Left ventricle myocardium inferior (tissue), 1 donor: ENCODE data around the gene TANGO2. TPM values are rescaled to one million over a fixed set of nuclear protein-coding genes. Genes with fewer than 3 reads are reported as not detected.

ENCODE experiments used
- DNase-seq: peaks from one replicate; pipeline ENCODE4 v3.0.0-alpha.2; 2020
- H3K27ac ChIP-seq: fragments of 200-600 bp; replicated peaks from 2 replicates; pipeline ENCODE4 v1.8.0; 2021
- H3K27me3 ChIP-seq: fragments of 200-600 bp; 2 replicates; pipeline ENCODE4 v1.8.0; 2021; ENCODE audit warnings: low read depth
- H3K36me3 ChIP-seq: fragments of 200-600 bp; 2 replicates; pipeline ENCODE4 v1.8.0; 2021
- H3K4me1 ChIP-seq: fragments of 200-600 bp; 2 replicates; pipeline ENCODE4 v1.8.0; 2021
- H3K4me3 ChIP-seq: fragments of 200-600 bp; 2 replicates; pipeline ENCODE4 v1.8.0; 2021; ENCODE audit warnings: mild to moderate bottlenecking, moderate library complexity
- H3K9me3 ChIP-seq: fragments of 200-600 bp; replicated peaks from 2 replicates; pipeline ENCODE4 v1.8.0; 2021
- CTCF ChIP-seq: fragments of 200-600 bp; IDR thresholded peaks from 2 replicates; pipeline ENCODE4 v1.8.0; 2021; ENCODE audit warnings: antibody characterized with exemption, mild to moderate bottlenecking, borderline replicate concordance
- intact Hi-C: fragments of 100-400 bp; cut with micrococcal nuclease; formaldehyde crosslinking; loops from one replicate; pipeline ENCODE4 v1.11.0; 2022
- total RNA-seq: library from RNA; stranded (reverse); fragmentation: NEBNext Ultra II Directional; extraction: Animal tissue kit (Norgen Biotek cat#: 25700); gene quantifications from one replicate; pipeline ENCODE4 v1.2.1, GENCODE V29; 2021
- donor health status: DM: no; HTN: yes; CAD: no; lungs with severe emphysema.

Gene TANGO2
- total RNA-seq, 1 donor from 2014 or later: 71.7 TPM

- Histone ChIP-seq H3K9me3 (no peaks in the 10 kb centered on the region), H3K27me3 (no peaks in the 10 kb centered on the region), H3K4me1 (peaks cover 97% of the 10 kb centered on the region), H3K36me3 (peaks cover 8% of the 10 kb centered on the region), H3K4me3 (no peak overlapping the region), H3K27ac (peak overlapping the region; percentile 99)
- TF ChIP-seq CTCF: no peak
- intact Hi-C loops: no loop called here
- DNase-seq: no peak
Measured at GRCh38 chr22:20026996-20027601, 6.2 kb downstream of the TANGO2 start.

DNA sequence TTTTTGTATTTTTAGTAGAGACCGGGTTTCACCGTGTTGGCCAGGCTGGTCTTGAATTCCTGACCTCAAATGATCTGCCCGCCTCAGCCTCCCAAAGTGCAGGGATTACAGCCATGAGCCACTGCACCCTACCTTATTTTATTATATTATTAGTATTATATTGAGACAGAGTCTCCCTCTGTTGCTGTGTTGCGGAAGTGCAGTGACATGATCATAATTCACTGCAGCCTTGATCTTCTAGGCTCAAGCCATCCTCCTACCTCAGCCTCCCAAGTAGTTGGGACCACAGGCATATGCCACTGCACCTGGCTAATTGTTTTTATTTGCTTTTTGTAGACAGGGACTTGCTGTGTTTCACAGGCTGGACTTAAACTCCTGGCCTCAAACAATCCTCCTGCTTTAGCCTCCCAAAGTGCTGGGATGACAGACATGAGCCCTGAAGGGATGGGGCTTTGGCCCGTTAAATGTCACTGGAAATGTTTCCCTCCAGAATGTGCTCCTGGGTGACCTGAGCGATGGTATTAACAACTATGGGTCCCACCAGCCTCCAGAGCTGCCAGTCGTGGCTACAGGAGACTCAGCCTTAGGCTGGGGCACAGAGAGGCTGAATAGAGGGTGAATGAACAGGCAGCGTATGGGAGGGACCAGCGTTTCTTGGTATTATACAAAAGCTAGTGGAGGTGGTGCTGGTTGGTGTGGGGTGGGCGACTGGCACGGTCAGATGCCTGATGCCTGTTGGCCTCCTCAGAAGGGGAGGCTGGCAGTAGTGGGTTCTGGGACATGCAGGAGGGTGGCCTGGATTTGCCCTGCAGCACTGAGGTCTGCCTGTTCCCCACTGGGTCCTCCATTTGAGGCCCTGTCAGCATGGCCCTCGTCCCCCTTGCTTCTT, 7.3 kb downstream of the TANGO2 start:
- Histone ChIP-seq H3K4me3 (no peak overlapping the region), H3K4me1 (peaks cover 97% of the 10 kb centered on the region), H3K27me3 (no peaks in the 10 kb centered on the region), H3K36me3 (peaks cover 10% of the 10 kb centered on the region), H3K9me3 (no peaks in the 10 kb centered on the region), H3K27ac (peak overlapping the region; percentile 75)
- peak; percentile 22 for TF ChIP-seq CTCF
- intact Hi-C loops: no loop called here
- no peak for DNase-seq

DNA sequence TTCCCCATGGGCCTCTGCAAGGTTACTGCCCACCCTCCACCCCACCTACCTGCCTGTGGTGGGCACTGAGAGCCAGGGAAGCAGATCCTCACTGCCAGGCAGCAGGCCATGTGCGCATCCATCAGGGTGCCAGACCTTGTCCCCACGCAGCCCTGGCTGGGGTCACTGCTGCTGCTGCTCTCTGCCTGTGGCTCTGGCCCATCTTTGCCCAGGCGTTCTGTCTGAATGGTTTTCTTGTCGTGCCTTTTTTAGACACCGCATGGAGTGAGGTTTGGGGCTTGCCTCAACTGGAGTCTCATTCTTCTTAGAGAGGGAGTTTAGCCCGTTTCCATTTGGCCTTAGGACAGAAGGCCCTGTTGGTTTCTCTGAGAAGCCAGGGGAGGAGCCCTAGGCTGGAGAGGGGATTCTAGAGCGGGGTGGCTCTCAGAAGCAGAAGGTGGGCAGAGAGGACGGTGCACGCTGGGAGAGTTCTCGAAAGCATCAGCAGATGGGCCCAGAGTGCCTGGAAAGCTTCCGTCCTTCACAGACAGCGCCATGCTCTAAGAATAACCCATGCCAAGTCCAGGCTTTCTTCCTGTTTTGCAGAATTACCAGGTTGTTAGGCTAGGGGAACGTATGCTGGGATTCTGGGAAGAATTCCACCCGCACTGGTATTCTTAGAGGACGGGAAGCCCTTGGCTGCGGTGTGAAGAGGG, 8.1 kb downstream of the TANGO2 start:
- H3K4me3 ChIP-seq: no peak overlapping the region
- intact Hi-C loops: no loop called here
- H3K4me1 ChIP-seq: peaks cover 97% of the 10 kb centered on the region
- peak overlapping the region; percentile 75 for H3K27ac ChIP-seq
- H3K9me3 ChIP-seq: no peaks in the 10 kb centered on the region
- no peaks in the 10 kb centered on the region for H3K27me3 ChIP-seq
- TF ChIP-seq CTCF: no peak
- peaks cover 10% of the 10 kb centered on the region for H3K36me3 ChIP-seq
- DNase-seq: no peak

GRCh38 chr22:20029550-20030225, 8.8 kb downstream of the TANGO2 start:
- H3K4me3 ChIP-seq: no peak overlapping the region
- TF ChIP-seq CTCF: no peak
- no peak for DNase-seq
- H3K27ac ChIP-seq: peak overlapping the region; percentile 75
- intact Hi-C loops: no loop called here
- peaks cover 97% of the 10 kb centered on the region for H3K4me1 ChIP-seq
- H3K27me3 ChIP-seq: no peaks in the 10 kb centered on the region
- H3K36me3 ChIP-seq: peaks cover 10% of the 10 kb centered on the region
- no peaks in the 10 kb centered on the region for H3K9me3 ChIP-seq

DNA sequence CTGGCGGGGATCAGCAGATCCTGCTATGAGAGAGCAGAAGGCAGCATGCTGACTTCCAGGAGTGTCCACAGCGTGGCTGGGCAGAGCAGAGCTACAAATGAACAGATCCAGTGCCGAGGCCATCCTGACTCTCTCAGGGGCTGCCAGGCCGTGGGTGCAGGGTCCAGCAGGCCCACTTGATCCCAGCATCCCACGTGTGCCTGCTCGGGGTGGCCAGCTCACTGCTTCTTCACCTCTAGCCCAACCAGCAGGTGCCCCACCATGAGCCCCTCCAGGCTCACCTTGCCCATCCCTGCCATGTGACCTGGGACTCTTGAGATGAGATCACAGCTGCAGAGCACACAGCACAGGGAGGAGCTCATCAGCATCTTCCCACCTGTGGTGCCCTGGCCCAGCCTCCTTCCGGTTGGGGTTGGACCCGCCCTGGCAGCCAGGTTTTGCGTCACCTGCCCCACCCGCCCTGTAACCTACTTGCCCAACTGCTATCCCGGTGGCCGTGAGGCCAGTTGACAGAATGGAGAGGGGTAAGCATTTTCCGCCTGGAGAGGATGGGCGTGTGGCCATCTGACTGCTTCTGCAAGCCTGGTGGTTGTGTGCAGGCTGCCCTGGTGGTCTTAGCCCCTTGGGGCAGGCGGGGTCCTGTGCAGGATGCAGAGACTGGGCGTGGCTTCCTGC, 11.0 kb downstream of the TANGO2 start:
- intact Hi-C loops: no loop called here
- Histone ChIP-seq H3K4me3 (no peak overlapping the region), H3K9me3 (no peaks in the 10 kb centered on the region), H3K4me1 (peaks cover 95% of the 10 kb centered on the region), H3K27me3 (no peaks in the 10 kb centered on the region), H3K27ac (peak overlapping the region; percentile 85), H3K36me3 (peaks cover 17% of the 10 kb centered on the region)
- DNase-seq: no peak
- TF ChIP-seq CTCF: no peak
